Measurements from ENCODE around the gene ZNF217.
A peak's percentile ranks its signal among the peaks of the same experiment; 100 is the strongest.
"Not testable (repeated sequence)": the region's sequence is repeated elsewhere in the genome, so short reads cannot be mapped to it uniquely, and the experiment has no call there.

Gene ZNF217

GRCh38 chr20:53626584-53626983 is 32.9 kb upstream of the ZNF217 start:
- H3K9me3 ChIP-seq (ENCODE audit: insufficient read depth, low read length), result no peaks in the 10 kb centered on the region
- no peak overlapping the region for H2AFZ ChIP-seq (ENCODE audit: low read depth, low read length)
- H3K79me2 ChIP-seq (ENCODE audit: low read length), result no peaks in the 10 kb centered on the region
- no peak overlapping the region for H3K27ac ChIP-seq (ENCODE audit: low read length)
- H3K4me1 ChIP-seq (ENCODE audit: low read length), result peaks cover 42% of the 10 kb centered on the region
- no peaks in the 10 kb centered on the region for H3K36me3 ChIP-seq (replicated peaks; ENCODE audit: low read depth, low read length)
- H3K4me2 ChIP-seq (ENCODE audit: low read length), result no peak overlapping the region
- TF ChIP-seq CTCF (IDR thresholded peaks at IDR 0.05; ENCODE audit: low read depth, low read length) (no peak), EZH2phosphoT487 (IDR thresholded peaks at IDR 0.05; ENCODE audit: low read depth) (no peak)
- H3K4me3 ChIP-seq (ENCODE audit: low read length), result no peak overlapping the region
- no peaks in the 10 kb centered on the region for H3K27me3 ChIP-seq (ENCODE audit: low read depth, low read length)
- H4K20me1 ChIP-seq (ENCODE audit: insufficient read depth, low read length), result no peaks in the 10 kb centered on the region
- no peak overlapping the region for H3K9ac ChIP-seq (ENCODE audit: low read length)

GRCh38 chr20:53625311-53626129 is 31.9 kb upstream of the ZNF217 start:
- H3K4me3 ChIP-seq (ENCODE audit: low read length), result no peak overlapping the region
- H3K36me3 ChIP-seq (replicated peaks; ENCODE audit: low read depth, low read length), result no peaks in the 10 kb centered on the region
- no peak overlapping the region for H3K27ac ChIP-seq (ENCODE audit: low read length)
- no peak overlapping the region for H3K4me2 ChIP-seq (ENCODE audit: low read length)
- H3K4me1 ChIP-seq (ENCODE audit: low read length), result peaks cover 46% of the 10 kb centered on the region
- no peaks in the 10 kb centered on the region for H3K79me2 ChIP-seq (ENCODE audit: low read length)
- H4K20me1 ChIP-seq (ENCODE audit: insufficient read depth, low read length), result no peaks in the 10 kb centered on the region
- no peak overlapping the region for H3K9ac ChIP-seq (ENCODE audit: low read length)
- no peaks in the 10 kb centered on the region for H3K9me3 ChIP-seq (ENCODE audit: insufficient read depth, low read length)
- TF ChIP-seq EZH2phosphoT487 (IDR thresholded peaks at IDR 0.05; ENCODE audit: low read depth) (no peak), CTCF (IDR thresholded peaks at IDR 0.05; ENCODE audit: low read depth, low read length) (no peak)
- H2AFZ ChIP-seq (ENCODE audit: low read depth, low read length), result no peak overlapping the region
- no peaks in the 10 kb centered on the region for H3K27me3 ChIP-seq (ENCODE audit: low read depth, low read length)

DNA sequence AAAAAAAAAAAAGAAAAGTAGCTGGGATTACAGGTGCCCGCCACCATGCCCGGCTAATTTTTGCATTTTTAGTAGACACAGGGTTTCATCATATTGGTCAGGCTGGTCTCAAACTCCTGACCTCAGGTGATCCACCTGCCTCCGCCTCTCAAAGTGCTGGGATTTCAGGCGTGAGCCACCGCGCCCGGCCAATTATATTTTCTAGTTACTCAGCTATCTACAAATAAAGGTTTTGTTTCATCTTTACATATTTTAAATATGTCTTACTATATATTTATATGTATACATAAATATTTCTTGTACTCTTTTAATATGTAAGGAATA is 31.2 kb upstream of the ZNF217 start:
- Histone ChIP-seq H3K4me2 (ENCODE audit: low read length) (peak overlapping the region; percentile 83; the same call in 1 of the 2 replicates), H3K4me3 (ENCODE audit: low read length) (peak overlapping the region; percentile 74), H3K4me1 (ENCODE audit: low read length) (peaks cover 42% of the 10 kb centered on the region)
- H3K9me3 ChIP-seq (ENCODE audit: insufficient read depth, low read length); H3K27ac ChIP-seq (ENCODE audit: low read length); H3K36me3 ChIP-seq (replicated peaks; ENCODE audit: low read depth, low read length); H2AFZ ChIP-seq (ENCODE audit: low read depth, low read length); H3K27me3 ChIP-seq (ENCODE audit: low read depth, low read length); H4K20me1 ChIP-seq (ENCODE audit: insufficient read depth, low read length); H3K9ac ChIP-seq (ENCODE audit: low read length); H3K79me2 ChIP-seq (ENCODE audit: low read length): not testable (repeated sequence)

DNA sequence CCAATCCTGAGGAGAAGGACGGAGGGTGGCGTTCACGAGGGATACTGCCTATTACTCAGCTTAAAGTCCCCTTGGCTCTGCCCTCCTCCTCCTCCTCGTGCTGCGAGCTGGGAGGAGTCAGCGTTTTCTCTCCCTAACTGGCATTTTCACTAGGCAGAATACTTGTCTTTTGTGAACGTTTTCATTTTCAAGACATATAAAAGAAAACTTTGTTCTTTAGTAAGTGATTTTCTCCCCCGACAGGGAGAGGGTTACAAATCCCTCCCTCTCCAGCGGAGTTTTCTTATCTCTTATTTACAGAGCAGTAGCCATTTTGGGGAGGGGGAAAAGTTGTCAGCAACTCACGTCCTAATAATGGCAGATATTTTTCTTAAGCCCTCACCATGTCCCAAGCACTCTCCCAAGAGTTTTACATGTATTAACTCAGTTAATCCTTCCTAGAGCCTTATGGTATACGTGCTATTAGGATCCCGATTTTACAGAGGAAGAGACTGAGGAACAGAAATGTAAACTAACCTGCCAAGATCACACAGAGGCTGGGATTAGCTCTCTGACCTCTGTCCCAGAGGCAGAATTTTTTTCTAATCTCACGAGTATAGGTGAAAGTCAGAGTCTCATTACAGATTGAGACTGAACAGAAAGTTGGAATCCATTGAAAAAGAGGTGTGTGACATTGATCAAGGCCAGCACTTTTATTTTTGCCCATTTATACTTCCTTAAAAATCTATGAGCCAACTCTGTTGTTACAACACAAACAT is 30.0 kb upstream of the ZNF217 start:
- Histone ChIP-seq H3K4me3 (ENCODE audit: low read length) (peak overlapping the region; percentile 74), H3K36me3 (replicated peaks; ENCODE audit: low read depth, low read length) (no peaks in the 10 kb centered on the region), H3K79me2 (ENCODE audit: low read length) (no peaks in the 10 kb centered on the region), H2AFZ (ENCODE audit: low read depth, low read length) (peak overlapping the region; percentile 95), H3K9ac (ENCODE audit: low read length) (peak overlapping the region; percentile 73), H3K27ac (ENCODE audit: low read length) (peak overlapping the region; percentile 67), H4K20me1 (ENCODE audit: insufficient read depth, low read length) (no peaks in the 10 kb centered on the region), H3K9me3 (ENCODE audit: insufficient read depth, low read length) (no peaks in the 10 kb centered on the region), H3K4me1 (ENCODE audit: low read length) (peaks cover 39% of the 10 kb centered on the region), H3K27me3 (ENCODE audit: low read depth, low read length) (no peaks in the 10 kb centered on the region), H3K4me2 (ENCODE audit: low read length) (peak overlapping the region; percentile 83)
- no peak for TF ChIP-seq EZH2phosphoT487 (IDR thresholded peaks at IDR 0.05; ENCODE audit: low read depth)
- TF ChIP-seq CTCF (IDR thresholded peaks at IDR 0.05; ENCODE audit: low read depth, low read length), result no peak

Measured in OCI-LY3 (cell line).